HUES64 (cell line): ENCODE results near the gene GALNT9.

Experiments
- H3K27ac ChIP-seq: 2 replicates; pipeline ENCODE4 v1.7.0; 2013; ENCODE audit warnings: low read depth, low read length, inconsistent platforms
- H3K27me3 ChIP-seq: 2 replicates; pipeline ENCODE4 v1.6.1; 2013; ENCODE audit warnings: mild to moderate bottlenecking, low read length; ENCODE audit not compliant: insufficient read depth
- H3K36me3 ChIP-seq: 2 replicates; pipeline ENCODE4 v1.6.1; 2013; ENCODE audit warnings: mild to moderate bottlenecking, low read length; ENCODE audit not compliant: insufficient read depth
- H3K4me1 ChIP-seq: 2 replicates; pipeline ENCODE4 v1.6.1; 2013; ENCODE audit warnings: mild to moderate bottlenecking, low read length, moderate library complexity; ENCODE audit not compliant: insufficient read depth
- H3K4me3 ChIP-seq: 2 replicates; pipeline ENCODE4 v1.5.1; 2013; ENCODE audit warnings: mild to moderate bottlenecking, low read length, moderate library complexity
- H3K9ac ChIP-seq: 2 replicates; pipeline ENCODE4 v1.6.1; 2013; ENCODE audit warnings: mild to moderate bottlenecking, low read depth, low read length
- H3K9me3 ChIP-seq: 2 replicates; pipeline ENCODE4 v1.6.1; 2013; ENCODE audit warnings: low read depth, low read length; ENCODE audit not compliant: insufficient read depth
- WGBS: fragments of 150-250, 120-280 bp; methylation state at CpG from one replicate; pipeline ENCODE4 v1.1.7; 2013; ENCODE audit warnings: missing lambda C conversion rate; 5-methylcytosine and 5-hydroxymethylcytosine counted together

Gene GALNT9

GRCh38 chr12:132167611-132168310 lies 161.6 kb downstream of the GALNT9 start:
- 90% methylated on average over 30 of the region's 30 CpGs for WGBS
- Histone ChIP-seq H3K9ac (no peak overlapping the region), H3K27me3 (peaks cover 5% of the 10 kb centered on the region; the same call in 1 of the 2 replicates)

GRCh38 chr12:132166801-132167591 lies 162.4 kb downstream of the GALNT9 start:
- Histone ChIP-seq H3K9ac (no peak overlapping the region), H3K27me3 (peaks cover 5% of the 10 kb centered on the region; the same call in 1 of the 2 replicates)

More at GRCh38 chr12:132167611-132168310, 161.6 kb downstream of the GALNT9 start:
- Histone ChIP-seq H3K4me3 (no peak overlapping the region), H3K36me3 (no peaks in the 10 kb centered on the region), H3K4me1 (no peaks in the 10 kb centered on the region), H3K27ac (no peak overlapping the region), H3K9me3 (peaks cover 10% of the 10 kb centered on the region)

DNA sequence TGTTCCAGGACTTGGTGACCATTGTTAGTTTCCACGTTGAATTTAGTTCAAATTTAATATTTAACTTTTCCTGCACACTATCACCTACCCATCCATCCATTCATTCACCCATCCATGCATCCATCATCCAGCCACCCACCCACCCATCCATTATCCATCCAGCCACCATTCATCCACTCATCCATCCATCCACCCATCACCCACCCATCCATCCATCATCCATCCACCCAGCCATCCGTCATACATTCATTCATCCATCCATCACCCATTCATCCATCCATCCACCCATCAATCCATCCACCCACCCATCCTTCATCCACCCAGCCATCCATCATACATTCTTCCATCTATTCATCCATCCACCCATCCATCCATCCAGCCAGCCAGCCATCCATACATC lies 163.3 kb downstream of the GALNT9 start:
- WGBS = 81% methylated on average over 2 of the region's 2 CpGs
- H3K9me3 ChIP-seq = peaks cover 10% of the 10 kb centered on the region
- no peaks in the 10 kb centered on the region for H3K4me1 ChIP-seq
- H3K4me3 ChIP-seq = no peak overlapping the region
- H3K9ac ChIP-seq = no peak overlapping the region
- no peaks in the 10 kb centered on the region for H3K36me3 ChIP-seq
- H3K27me3 ChIP-seq = peaks cover 5% of the 10 kb centered on the region; the same call in 1 of the 2 replicates
- H3K27ac ChIP-seq = no peak overlapping the region

More at GRCh38 chr12:132166801-132167591, 162.4 kb downstream of the GALNT9 start:
- Histone ChIP-seq H3K27ac (no peak overlapping the region), H3K9me3 (peaks cover 10% of the 10 kb centered on the region), H3K4me1 (no peaks in the 10 kb centered on the region), H3K4me3 (no peak overlapping the region), H3K36me3 (no peaks in the 10 kb centered on the region)
- 88% methylated on average over 10 of the region's 10 CpGs for WGBS

- no peak overlapping the region for H3K4me3 ChIP-seq
- no peaks in the 10 kb centered on the region for H3K4me1 ChIP-seq
- no peak overlapping the region for H3K9ac ChIP-seq
- no peak overlapping the region for H3K27ac ChIP-seq
- H3K9me3 ChIP-seq = peaks cover 10% of the 10 kb centered on the region
- no peaks in the 10 kb centered on the region for H3K36me3 ChIP-seq
- WGBS = 95% methylated on average over 6 of the region's 6 CpGs
- H3K27me3 ChIP-seq = peaks cover 5% of the 10 kb centered on the region; the same call in 1 of the 2 replicates
Observed at GRCh38 chr12:132165584-132165983, 163.8 kb downstream of the GALNT9 start.

DNA sequence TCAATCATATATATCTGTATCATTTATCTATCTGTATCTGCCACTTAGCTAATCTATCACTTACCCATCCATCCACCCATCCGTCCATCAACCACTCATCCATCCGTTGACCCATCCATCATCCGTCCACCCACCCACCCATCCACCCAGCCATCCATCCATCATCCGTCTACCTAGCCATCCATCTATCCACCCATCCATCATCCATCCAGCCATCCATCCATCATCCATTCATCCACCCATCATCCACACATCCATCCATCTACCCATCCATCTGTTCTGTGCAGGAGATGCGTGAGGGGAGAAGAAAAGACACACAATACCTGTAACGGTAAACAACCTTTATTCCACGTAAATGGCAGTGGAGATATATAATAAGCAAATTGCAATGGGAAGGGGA lies 165.0 kb downstream of the GALNT9 start:
- no peak overlapping the region for H3K4me3 ChIP-seq
- no peaks in the 10 kb centered on the region for H3K4me1 ChIP-seq
- H3K36me3 ChIP-seq = no peaks in the 10 kb centered on the region
- no peak overlapping the region for H3K27ac ChIP-seq
- no peak overlapping the region for H3K9ac ChIP-seq
- peaks cover 10% of the 10 kb centered on the region for H3K9me3 ChIP-seq
- H3K27me3 ChIP-seq = peaks cover 5% of the 10 kb centered on the region; the same call in 1 of the 2 replicates
- 92% methylated on average over 5 of the region's 7 CpGs for WGBS

- H3K27ac ChIP-seq = no peak overlapping the region
- H3K36me3 ChIP-seq = no peaks in the 10 kb centered on the region
- WGBS = 73% methylated on average over 11 of the region's 11 CpGs
- no peaks in the 10 kb centered on the region for H3K4me1 ChIP-seq
- peaks cover 10% of the 10 kb centered on the region for H3K9me3 ChIP-seq
- peaks cover 5% of the 10 kb centered on the region; the same call in 1 of the 2 replicates for H3K27me3 ChIP-seq
- H3K9ac ChIP-seq = no peak overlapping the region
- H3K4me3 ChIP-seq = no peak overlapping the region
Observed at GRCh38 chr12:132163911-132164288, 165.5 kb downstream of the GALNT9 start.

DNA sequence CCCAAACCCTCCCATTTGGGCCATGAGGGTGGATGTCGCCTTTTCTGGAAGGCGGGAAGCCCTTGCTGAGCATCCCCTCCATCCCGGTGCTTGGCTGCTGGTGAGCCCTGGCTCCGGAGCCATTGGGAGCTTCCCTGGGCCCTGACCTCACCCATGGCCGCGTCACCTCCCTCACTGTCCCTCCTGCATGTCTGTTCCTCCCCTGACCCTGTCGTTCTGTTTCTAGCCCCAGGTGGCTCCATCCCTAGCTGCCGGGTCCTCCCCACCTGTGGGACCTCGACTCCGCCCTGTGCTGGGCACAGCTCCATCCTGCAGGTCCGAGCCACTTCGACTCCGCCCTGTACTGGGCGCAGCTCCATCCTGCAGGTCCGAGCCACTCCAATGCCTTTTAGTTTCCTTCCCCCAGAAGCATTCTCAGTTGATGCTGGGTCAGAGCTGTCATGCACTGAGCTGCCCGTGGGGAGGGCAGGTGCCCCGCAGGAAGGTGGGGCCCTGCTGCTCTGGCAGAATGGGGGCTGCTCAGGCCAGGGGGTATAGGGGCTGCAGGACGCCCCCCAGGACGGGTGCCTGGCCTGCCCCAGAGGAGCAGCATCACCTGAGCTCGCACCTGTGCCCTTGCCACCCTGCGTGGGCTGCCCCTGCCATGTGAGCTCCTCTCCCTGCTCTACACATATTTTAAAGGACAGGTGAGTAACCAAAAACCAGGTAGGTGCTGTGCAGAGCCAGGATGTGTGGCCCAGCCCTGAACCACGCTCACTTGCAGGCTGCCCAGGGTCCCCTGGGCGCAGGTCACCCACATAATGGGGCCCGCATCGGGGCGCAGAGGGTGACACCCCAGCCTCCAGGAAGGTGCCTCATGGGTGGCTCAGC lies 166.1 kb downstream of the GALNT9 start:
- Histone ChIP-seq H3K36me3 (no peaks in the 10 kb centered on the region), H3K9ac (no peak overlapping the region), H3K27ac (no peak overlapping the region), H3K9me3 (peaks cover 10% of the 10 kb centered on the region), H3K27me3 (peaks cover 5% of the 10 kb centered on the region; the same call in 1 of the 2 replicates), H3K4me1 (no peaks in the 10 kb centered on the region), H3K4me3 (no peak overlapping the region)
- 77% methylated on average over 26 of the region's 26 CpGs for WGBS

DNA sequence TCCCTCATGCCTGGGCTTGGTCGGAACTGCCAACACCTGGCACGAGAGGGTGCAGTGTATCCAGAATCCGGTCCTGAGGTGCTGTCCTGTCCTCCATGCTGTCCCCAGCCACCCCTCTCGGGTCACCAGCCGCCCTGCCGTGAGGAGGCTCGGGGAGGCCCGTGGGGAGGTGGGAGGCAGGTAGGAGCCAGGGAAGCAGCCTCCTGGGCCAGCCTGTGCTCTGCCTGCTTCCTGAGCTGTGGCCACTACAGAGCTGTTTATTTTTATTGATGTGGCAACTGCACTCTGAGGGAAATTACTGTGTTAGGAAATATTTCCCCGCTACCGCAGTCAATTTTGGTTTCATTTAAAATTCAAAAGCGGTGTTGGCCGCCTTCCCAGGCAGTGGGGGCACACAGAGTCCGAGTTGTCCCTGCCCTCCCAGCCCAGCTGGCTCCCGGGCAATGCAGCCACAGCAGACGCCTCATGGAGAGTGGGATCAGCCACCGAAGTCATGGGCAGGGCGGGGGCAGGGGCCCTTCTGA lies 166.8 kb downstream of the GALNT9 start:
- Histone ChIP-seq H3K27ac (no peak overlapping the region), H3K9ac (no peak overlapping the region), H3K4me3 (no peak overlapping the region), H3K36me3 (peaks cover 5% of the 10 kb centered on the region), H3K27me3 (peaks cover 5% of the 10 kb centered on the region; the same call in 1 of the 2 replicates), H3K4me1 (no peaks in the 10 kb centered on the region), H3K9me3 (peaks cover 17% of the 10 kb centered on the region)
- WGBS = 70% methylated on average over 17 of the region's 17 CpGs

DNA sequence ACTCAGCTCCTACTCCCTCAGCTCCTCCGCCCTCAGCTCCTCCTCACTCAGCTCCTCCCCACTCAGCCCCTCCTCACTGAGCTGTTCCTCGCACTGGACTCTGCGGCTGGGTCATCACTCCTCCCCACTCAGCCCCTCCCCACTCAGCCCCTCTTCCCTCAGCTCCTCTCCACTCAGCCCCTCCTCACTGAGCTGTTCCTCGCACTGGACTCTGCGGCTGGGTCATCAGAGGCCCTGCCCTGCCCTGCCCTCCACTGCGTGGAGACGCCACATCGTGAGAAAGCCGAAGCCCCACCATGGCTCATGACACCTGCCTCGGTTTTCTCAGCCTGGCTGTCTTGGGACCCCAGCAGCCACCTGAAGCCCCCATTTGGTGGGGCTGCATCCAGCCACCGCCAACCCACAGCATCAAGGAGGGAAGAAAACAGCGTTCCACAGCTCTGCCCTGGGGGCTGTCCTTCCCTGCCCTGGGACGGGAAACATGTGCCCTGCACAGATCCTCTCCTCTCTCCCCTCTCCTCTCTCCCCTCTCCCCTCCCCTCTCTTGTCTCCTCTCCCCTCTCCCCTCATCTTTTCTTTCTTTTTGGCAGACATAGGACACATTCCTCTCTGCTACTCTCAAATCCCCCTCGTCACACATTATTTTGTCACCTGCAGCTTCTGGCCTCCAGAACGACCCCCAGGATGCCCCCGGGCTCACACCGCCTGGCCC lies 167.4 kb downstream of the GALNT9 start:
- peaks cover 18% of the 10 kb centered on the region for H3K9me3 ChIP-seq
- H3K4me3 ChIP-seq = no peak overlapping the region
- H3K27ac ChIP-seq = no peak overlapping the region
- H3K4me1 ChIP-seq = no peaks in the 10 kb centered on the region
- 70% methylated on average over 17 of the region's 17 CpGs for WGBS
- H3K9ac ChIP-seq = no peak overlapping the region
- peaks cover 5% of the 10 kb centered on the region; the same call in 1 of the 2 replicates for H3K27me3 ChIP-seq
- H3K36me3 ChIP-seq = peaks cover 6% of the 10 kb centered on the region
